GM18519 (cell line): ENCODE data around the gene DBNL.
A peak's percentile ranks its signal among the peaks of the same experiment; 100 is the strongest.

Experiments
- ATAC-seq: cut with Tn5 transposase; IDR thresholded peaks from one replicate; pipeline ENCODE4 v1.9.1; 2021; ENCODE audit warnings: mild to moderate bottlenecking, moderate library complexity; ENCODE audit not compliant: unreplicated experiment, low FRiP score

DBNL gene

GRCh38 chr7:44075296-44076075 is 31.0 kb downstream of the DBNL start:
- ATAC-seq: no peak

GRCh38 chr7:44076101-44076895 is 31.8 kb downstream of the DBNL start:
- ATAC-seq: no peak

GRCh38 chr7:44077061-44077460 is 32.6 kb downstream of the DBNL start:
- no peak for ATAC-seq

- no peak for ATAC-seq
These were observed 33.2 kb downstream of the DBNL start for GRCh38 chr7:44077681-44078091.

GRCh38 chr7:44078521-44078920 is 34.0 kb downstream of the DBNL start:
- ATAC-seq: no peak

- no peak for ATAC-seq
These were observed 35.0 kb downstream of the DBNL start for GRCh38 chr7:44079331-44080021.

- ATAC-seq: no peak
These were observed 35.6 kb downstream of the DBNL start for GRCh38 chr7:44080118-44080517.

GRCh38 chr7:44080686-44081265 is 36.3 kb downstream of the DBNL start:
- no peak for ATAC-seq

- no peak for ATAC-seq
These were observed 36.8 kb downstream of the DBNL start for GRCh38 chr7:44081266-44081748.

GRCh38 chr7:44082541-44083207 is 38.2 kb downstream of the DBNL start:
- ATAC-seq: peak; percentile 75

GRCh38 chr7:44083796-44084195 is 39.3 kb downstream of the DBNL start:
- no peak for ATAC-seq

- no peak for ATAC-seq
These were observed 40.2 kb downstream of the DBNL start for GRCh38 chr7:44084701-44085100.

- ATAC-seq: no peak
These were observed 41.0 kb downstream of the DBNL start for GRCh38 chr7:44085546-44085945.

GRCh38 chr7:44086627-44087026 is 42.1 kb downstream of the DBNL start:
- no peak for ATAC-seq

GRCh38 chr7:44087911-44088838 is 43.7 kb downstream of the DBNL start:
- no peak for ATAC-seq

- ATAC-seq: no peak
These were observed 48.7 kb downstream of the DBNL start for GRCh38 chr7:44093102-44093641.

- ATAC-seq: no peak
These were observed 49.9 kb downstream of the DBNL start for GRCh38 chr7:44094365-44094764.

- ATAC-seq: no peak
These were observed 50.5 kb downstream of the DBNL start for GRCh38 chr7:44094883-44095592.
